ENCODE data around the gene SAMD4B. TPM values are rescaled to one million over a fixed set of nuclear protein-coding genes. Genes with fewer than 3 reads are reported as not detected.

SAMD4B gene
- total RNA-seq, 1 donor from 2014 or later: 119 TPM

GRCh38 chr19:39401549-39402345 is 59.5 kb downstream of the SAMD4B start:
- no peak for TF ChIP-seq CTCF (IDR thresholded peaks at IDR 0.05; ENCODE audit: partially characterized antibody, unreplicated experiment)
- no peak for DNase-seq
- Mint-ChIP-seq H3K36me3 (ENCODE audit: unreplicated experiment) (no peaks in the 10 kb centered on the region), H3K27me3 (ENCODE audit: unreplicated experiment) (peaks cover 15% of the 10 kb centered on the region), H3K4me1 (ENCODE audit: low read depth, unreplicated experiment) (peaks cover 20% of the 10 kb centered on the region), H3K9me3 (ENCODE audit: unreplicated experiment) (peaks cover 19% of the 10 kb centered on the region), H3K4me3 (ENCODE audit: unreplicated experiment) (peak overlapping the region; percentile 81), H3K27ac (ENCODE audit: unreplicated experiment) (peak overlapping the region; percentile 74)

- H3K27me3 Mint-ChIP-seq (ENCODE audit: unreplicated experiment): peaks cover 15% of the 10 kb centered on the region
Observed at GRCh38 chr19:39402346-39403300, 60.4 kb downstream of the SAMD4B start.

GRCh38 chr19:39403331-39404312 is 61.4 kb downstream of the SAMD4B start:
- TF ChIP-seq CTCF (IDR thresholded peaks at IDR 0.05; ENCODE audit: partially characterized antibody, unreplicated experiment): no peak
- Mint-ChIP-seq H3K9me3 (ENCODE audit: unreplicated experiment) (peaks cover 19% of the 10 kb centered on the region), H3K27me3 (ENCODE audit: unreplicated experiment) (peaks cover 13% of the 10 kb centered on the region), H3K27ac (ENCODE audit: unreplicated experiment) (peak overlapping the region; percentile 89), H3K4me1 (ENCODE audit: low read depth, unreplicated experiment) (peaks cover 21% of the 10 kb centered on the region), H3K36me3 (ENCODE audit: unreplicated experiment) (no peaks in the 10 kb centered on the region), H3K4me3 (ENCODE audit: unreplicated experiment) (peak overlapping the region; percentile 78)
- DNase-seq: peak; percentile 60

More at GRCh38 chr19:39402346-39403300, 60.4 kb downstream of the SAMD4B start:
- no peak for TF ChIP-seq CTCF (IDR thresholded peaks at IDR 0.05; ENCODE audit: partially characterized antibody, unreplicated experiment)
- Mint-ChIP-seq H3K4me1 (ENCODE audit: low read depth, unreplicated experiment) (peaks cover 20% of the 10 kb centered on the region), H3K27ac (ENCODE audit: unreplicated experiment) (peak overlapping the region; percentile 74), H3K9me3 (ENCODE audit: unreplicated experiment) (peaks cover 19% of the 10 kb centered on the region), H3K36me3 (ENCODE audit: unreplicated experiment) (no peaks in the 10 kb centered on the region), H3K4me3 (ENCODE audit: unreplicated experiment) (peak overlapping the region; percentile 82)
- peak; percentile 61 for DNase-seq

- H3K36me3 Mint-ChIP-seq (ENCODE audit: unreplicated experiment): no peaks in the 10 kb centered on the region
- no peak overlapping the region for H3K27ac Mint-ChIP-seq (ENCODE audit: unreplicated experiment)
- no peak for TF ChIP-seq CTCF (IDR thresholded peaks at IDR 0.05; ENCODE audit: partially characterized antibody, unreplicated experiment)
- peaks cover 19% of the 10 kb centered on the region for H3K9me3 Mint-ChIP-seq (ENCODE audit: unreplicated experiment)
- peaks cover 10% of the 10 kb centered on the region for H3K27me3 Mint-ChIP-seq (ENCODE audit: unreplicated experiment)
- H3K4me1 Mint-ChIP-seq (ENCODE audit: low read depth, unreplicated experiment): peaks cover 25% of the 10 kb centered on the region
- no peak for DNase-seq
- peak overlapping the region; percentile 91 for H3K4me3 Mint-ChIP-seq (ENCODE audit: unreplicated experiment)
Observed at GRCh38 chr19:39405261-39405957, 63.2 kb downstream of the SAMD4B start.

All from glutamatergic neuron (in vitro differentiated cells).